ENCODE data around the gene SH3RF2.

GRCh38 chr5:146000072-146000471, 63.7 kb downstream of the SH3RF2 start:
- TF ChIP-seq CTCF (IDR thresholded peaks at IDR 0.05) = no peak
- TF ChIP-seq POLR2A (IDR thresholded peaks at IDR 0.05) = no peak
- no peak for TF ChIP-seq EP300 (IDR thresholded peaks at IDR 0.05)

Measured in suprapubic skin (tissue), 3 donors.